Epithelial cell of esophagus (primary cell): ENCODE results near the gene PCBP3.
A peak's percentile ranks its signal among the peaks of the same experiment; 100 is the strongest.

Experiments used
- DNase-seq: peaks from one replicate; pipeline ENCODE4 v3.0.0; 2010; ENCODE audit warnings: low read depth
- H3K4me3 ChIP-seq: 2 replicates; pipeline ENCODE4 v1.5.1; 2011; ENCODE audit warnings: mild to moderate bottlenecking, low read length, control low read depth
- TF ChIP-seq, protein P1 (sequence below): IDR thresholded peaks from 2 replicates; pipeline ENCODE4 v1.5.1; 2011; ENCODE audit warnings: low read depth, mild to moderate bottlenecking, low read length, control low read depth, inconsistent platforms; ENCODE audit not compliant: insufficient read depth; ENCODE audit errors: missing control alignments

Gene PCBP3

DNA sequence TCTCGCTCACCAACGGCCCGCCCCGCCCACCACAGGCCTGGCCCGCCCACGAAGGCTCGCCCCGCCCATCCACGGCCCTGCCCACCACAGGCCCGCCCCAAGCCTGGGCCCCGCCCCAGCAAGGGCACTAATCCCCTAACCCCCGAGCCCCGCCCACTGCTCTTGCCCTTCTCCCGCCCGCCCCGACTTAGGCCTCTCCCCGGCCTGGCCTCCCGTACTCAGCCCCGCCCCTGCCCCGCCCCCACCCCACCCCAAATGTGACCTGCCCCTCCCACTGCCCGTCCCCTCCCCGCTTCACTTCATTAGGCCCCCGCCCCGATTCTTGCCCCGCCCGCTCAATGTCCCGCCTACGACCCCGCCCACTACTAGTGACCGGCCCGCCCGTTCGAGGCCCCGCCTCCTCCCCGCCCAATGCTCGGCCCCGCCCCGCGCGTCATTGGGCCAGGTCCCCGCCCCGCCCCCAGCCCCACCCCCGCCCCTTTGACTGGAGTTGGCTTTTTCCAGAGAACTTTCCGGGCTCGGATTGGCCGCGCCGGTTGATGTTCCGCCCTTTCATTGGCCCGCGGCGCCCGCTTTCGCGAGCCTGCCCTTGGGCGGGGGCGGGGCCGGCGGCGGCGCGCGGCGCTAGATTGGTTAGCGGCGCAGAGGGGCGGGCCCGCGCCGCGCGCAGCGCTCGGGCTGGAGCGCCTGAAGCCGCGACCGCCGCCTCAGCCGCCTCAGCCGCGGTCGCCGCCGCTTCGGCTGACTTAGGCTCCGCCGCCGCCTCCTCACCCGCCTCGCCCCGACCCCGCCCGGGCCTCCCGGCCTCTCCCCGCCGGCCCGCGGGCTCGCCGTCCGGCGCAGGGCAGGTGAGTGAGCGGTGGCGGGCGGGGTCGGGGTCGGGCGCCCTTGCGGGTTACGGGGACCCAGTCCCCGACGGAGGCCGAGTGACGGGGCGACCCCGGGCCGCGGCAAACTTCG, at the start of gene PCBP3:
Gene PCBP3, plus strand, starts transcription at position 705 of the 960 bp plus-strand sequence. CDS start 206,361 bp downstream, outside the sequence.
- peak; percentile 46 for DNase-seq
- H3K4me3 ChIP-seq: no peak within 1 kb of the TSS
- TF ChIP-seq, protein P1, sequence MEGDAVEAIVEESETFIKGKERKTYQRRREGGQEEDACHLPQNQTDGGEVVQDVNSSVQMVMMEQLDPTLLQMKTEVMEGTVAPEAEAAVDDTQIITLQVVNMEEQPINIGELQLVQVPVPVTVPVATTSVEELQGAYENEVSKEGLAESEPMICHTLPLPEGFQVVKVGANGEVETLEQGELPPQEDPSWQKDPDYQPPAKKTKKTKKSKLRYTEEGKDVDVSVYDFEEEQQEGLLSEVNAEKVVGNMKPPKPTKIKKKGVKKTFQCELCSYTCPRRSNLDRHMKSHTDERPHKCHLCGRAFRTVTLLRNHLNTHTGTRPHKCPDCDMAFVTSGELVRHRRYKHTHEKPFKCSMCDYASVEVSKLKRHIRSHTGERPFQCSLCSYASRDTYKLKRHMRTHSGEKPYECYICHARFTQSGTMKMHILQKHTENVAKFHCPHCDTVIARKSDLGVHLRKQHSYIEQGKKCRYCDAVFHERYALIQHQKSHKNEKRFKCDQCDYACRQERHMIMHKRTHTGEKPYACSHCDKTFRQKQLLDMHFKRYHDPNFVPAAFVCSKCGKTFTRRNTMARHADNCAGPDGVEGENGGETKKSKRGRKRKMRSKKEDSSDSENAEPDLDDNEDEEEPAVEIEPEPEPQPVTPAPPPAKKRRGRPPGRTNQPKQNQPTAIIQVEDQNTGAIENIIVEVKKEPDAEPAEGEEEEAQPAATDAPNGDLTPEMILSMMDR: no peak

DNA sequence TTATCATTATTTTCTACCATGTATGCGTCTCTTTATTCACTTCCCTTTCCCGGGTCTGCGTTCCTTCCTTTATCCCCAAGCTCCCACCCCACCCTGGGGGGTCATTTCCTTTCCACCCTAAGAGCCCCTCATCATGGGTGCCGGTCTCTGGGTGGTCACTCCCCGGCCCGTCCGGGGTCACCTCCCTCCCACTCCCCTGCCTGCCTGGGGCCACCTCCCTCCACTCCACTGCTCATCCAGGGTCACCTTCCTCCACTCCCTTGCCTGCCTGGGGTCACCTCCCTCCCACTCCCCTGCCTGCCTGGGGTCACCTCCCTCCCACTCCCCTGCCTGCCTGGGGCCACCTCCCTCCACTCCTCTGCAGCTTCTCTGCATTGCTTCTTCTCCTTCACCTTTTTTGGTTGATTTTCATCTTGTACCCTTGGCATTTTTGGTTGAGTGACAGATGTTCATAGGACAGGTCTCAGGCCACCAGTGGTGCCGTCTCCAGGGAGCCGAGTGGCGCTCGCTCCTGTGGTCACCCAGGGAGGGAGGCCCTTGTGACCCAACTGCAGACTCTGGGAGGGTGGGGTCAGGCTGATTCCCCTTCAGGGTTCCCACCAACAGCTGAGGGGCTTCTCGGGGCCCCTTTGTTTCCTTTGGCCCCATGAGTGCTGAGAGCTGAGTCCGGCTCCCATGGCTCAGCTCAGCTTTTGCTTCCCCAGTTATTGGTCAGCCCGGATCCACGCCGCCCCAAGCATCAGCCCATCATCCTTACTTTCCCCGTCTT, 48.6 kb upstream of the PCBP3 start:
- H3K4me3 ChIP-seq: no peak overlapping the region
- no peak for DNase-seq
- TF ChIP-seq, protein P1: no peak

DNA sequence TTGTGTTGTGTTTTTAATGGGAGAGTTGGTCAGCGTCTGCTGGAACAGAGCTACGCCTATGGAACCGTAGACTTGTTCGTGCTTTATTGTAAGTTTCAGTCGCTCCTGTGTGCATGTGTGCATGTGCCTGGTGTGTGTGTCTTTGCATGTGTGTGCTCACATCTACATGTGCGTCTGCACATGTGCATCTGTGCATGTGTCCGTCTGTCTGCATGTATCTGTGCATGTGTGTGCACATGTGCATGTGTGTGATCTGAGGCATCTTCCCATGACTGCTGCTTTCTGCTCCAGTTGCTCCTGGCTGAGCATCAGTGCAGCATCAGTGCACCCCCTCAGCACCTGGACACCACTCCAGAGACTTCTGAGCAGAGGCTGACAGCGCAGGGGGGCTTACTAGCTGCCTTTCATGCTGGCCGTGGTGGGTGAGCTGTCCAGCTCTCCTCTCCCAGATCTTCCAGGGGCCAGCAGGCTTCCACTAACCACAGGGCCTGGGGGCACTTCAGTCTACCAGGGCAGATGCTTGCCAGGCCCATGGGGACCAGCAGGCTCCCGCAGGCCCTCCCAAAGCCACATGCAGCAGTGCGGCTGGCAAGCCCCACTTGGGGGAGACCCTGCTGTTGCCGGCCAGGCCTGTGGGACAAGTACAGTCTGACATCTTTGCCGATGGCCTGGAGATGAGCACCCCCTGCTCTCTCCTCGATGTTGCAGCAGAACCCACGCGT, 47.8 kb upstream of the PCBP3 start:
- DNase-seq: no peak
- no peak overlapping the region for H3K4me3 ChIP-seq
- TF ChIP-seq, protein P1: no peak

DNA sequence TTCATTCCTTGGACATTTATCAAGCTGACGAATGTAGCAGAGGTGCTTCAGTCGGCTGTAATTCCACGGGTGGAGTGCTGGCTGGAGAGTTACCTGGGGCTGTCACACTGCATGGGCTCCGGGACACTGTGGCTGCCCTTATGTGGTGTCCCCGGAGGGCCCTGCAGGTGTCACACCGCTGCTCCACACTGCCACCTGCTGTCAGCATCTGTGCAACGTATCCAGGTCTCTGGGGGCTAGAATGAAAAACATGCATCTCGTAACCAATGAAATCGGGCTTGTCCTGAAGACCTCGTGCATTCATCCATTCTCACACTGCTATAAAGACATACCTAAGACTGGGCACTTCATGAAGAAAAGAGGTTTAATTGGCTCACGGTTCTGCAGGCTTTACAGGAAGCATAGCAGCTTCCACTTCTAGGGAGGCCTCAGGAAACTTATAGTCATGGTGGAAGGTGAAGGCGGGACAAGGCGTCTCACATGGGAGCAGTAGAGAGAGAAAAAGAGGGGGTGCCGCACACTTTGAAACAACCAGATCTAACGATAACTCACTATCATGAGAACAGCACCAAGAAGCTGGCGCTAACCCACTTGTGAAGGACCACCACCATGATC, 46.7 kb upstream of the PCBP3 start:
- no peak overlapping the region for H3K4me3 ChIP-seq
- TF ChIP-seq, protein P1: peak; percentile 79
- DNase-seq: peak; percentile 43

DNA sequence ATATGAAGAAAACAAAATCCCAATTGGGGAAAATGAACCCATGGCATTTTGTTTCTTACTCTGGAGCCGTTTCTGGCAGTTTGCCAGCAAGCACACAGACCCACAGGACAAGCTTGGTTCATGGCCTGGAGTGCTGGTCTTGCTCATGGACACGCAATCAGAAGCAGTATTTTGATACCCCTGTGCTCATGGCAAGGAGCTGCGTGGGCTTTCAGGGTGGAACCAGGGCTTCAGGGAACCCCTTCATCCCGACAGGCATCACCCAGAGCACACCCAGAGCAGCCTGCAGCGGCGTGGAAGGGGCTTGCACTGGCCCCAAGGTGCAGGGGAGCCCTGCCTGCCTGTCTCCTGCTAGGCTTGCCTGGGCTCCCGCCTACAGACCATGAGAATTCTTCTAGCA, 45.4 kb upstream of the PCBP3 start:
- TF ChIP-seq, protein P1: no peak
- H3K4me3 ChIP-seq: no peak overlapping the region
- DNase-seq: no peak

DNA sequence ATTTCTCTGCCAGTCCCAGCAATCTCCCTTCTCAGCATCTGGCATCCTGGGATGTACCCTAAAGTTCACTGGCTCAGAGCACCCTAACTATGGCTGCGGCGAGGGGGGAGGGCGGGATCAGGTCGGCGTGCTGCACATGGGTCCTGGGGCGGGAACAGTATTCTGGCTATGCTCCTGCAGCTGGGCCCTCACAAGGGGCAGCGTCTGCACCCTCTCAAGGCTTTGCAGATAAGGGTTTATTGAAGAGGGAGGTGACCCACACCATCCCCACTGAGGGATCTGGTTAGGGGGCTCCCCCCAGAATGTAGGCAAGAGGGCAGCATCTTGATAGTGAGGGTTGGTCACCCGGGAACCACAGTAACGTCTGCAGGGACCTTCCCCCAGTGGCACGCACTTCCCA, 44.9 kb upstream of the PCBP3 start:
- DNase-seq: no peak
- no peak overlapping the region for H3K4me3 ChIP-seq
- TF ChIP-seq, protein P1: no peak
